ENCODE data around the gene HOXD10. TPM values are rescaled to one million over a fixed set of nuclear protein-coding genes. Genes with fewer than 3 reads are reported as not detected.

Gene HOXD10
- total and polyA plus RNA-seq, 2 of the 13 experiments (the other 11 are each of a cell fraction or from before 2014, with no cell fraction given) = not detected

- Histone ChIP-seq H3K79me2 (ENCODE audit: insufficient read depth, low read length) (no peaks in the 10 kb centered on the region), H3K9me3 (ENCODE audit: low read length) (no peaks in the 10 kb centered on the region), H3K4me3 (replicated peaks in 1 of 3; ENCODE audit: insufficient read depth in 1 of 3, low read depth in 2 of 3, low read length in 3 of 3) (peak overlapping the region in 1 of 3 experiments; percentile 34; a peak in 1 of 6 replicates), H3K9ac (ENCODE audit: insufficient read depth, low read depth, low read length) (no peak overlapping the region), H3K4me1 (ENCODE audit: insufficient read depth, low read length) (peaks cover 21% of the 10 kb centered on the region), H2AFZ (ENCODE audit: low read length) (no peak overlapping the region), H3K27ac (ENCODE audit: extremely low read length, insufficient read depth, low read length) (no peak overlapping the region), H3K36me3 (replicated peaks in 1 of 2; ENCODE audit: control insufficient read depth in 1 of 2, insufficient read depth in 2 of 2, low read length in 2 of 2) (no peaks in the 10 kb centered on the region), H3K4me2 (ENCODE audit: low read depth, low read length) (no peak overlapping the region; the same call in 1 of the 2 replicates), H3K27me3 (ENCODE audit: control insufficient read depth in 1 of 2, insufficient read depth in 2 of 2, low read length in 2 of 2) (peaks cover 22 to 92% of the 10 kb centered on the region in 2 experiments), H4K20me1 (ENCODE audit: insufficient read depth, low read length) (no peaks in the 10 kb centered on the region)
- ATAC-seq = no peak
- CTCF ChIA-PET (ENCODE audit: low intra/inter-chr PET ratio, low total read pairs) = no interaction called here
- in situ Hi-C loops (cut with HindIII; ENCODE audit: extremely low pct_ligation_motif_present, low pct_unique_long_range_greater_than_20kb) (no loop called here), intact Hi-C loops (cut with micrococcal nuclease; ENCODE audit: unreplicated experiment) (no loop called here)
- POLR2A ChIA-PET = no interaction called here
- no peak for DNase-seq (ENCODE audit: low spot score)
- no peak for FAIRE-seq
- BruUV-seq (replicated peaks) = no TSS peak
- TF ChIP-seq MTF2 (CRISPR knock-in tag; IDR thresholded peaks at IDR 0.05; ENCODE audit: borderline replicate concordance) (0 out of 2 replicates have a peak, but pooled peaks have one; percentile 19), HNRNPLL (IDR thresholded peaks at IDR 0.05; ENCODE audit: low read depth, low read length, poor library complexity, severe bottlenecking) (peak; percentile 63), ZC3H13 (CRISPR knock-in tag; IDR thresholded peaks at IDR 0.05) (no peak), ZNF841 (CRISPR knock-in tag; IDR thresholded peaks at IDR 0.05; ENCODE audit: borderline replicate concordance) (no peak), BHLHE40 (IDR thresholded peaks at IDR 0.05; ENCODE audit: low read length) (0 out of 2 replicates have a peak, but pooled peaks have one; percentile 22), ZNF280B (CRISPR knock-in tag; IDR thresholded peaks at IDR 0.05; ENCODE audit: borderline replicate concordance) (0 out of 2 replicates have a peak, but pooled peaks have one; percentile 25)
- 28% methylated on average over 46 of the region's 53 CpGs for WGBS (ENCODE audit: low lambda C conversion rate)
These were observed 23.3 kb upstream of the HOXD10 start for GRCh38 chr2:176093145-176093897.

Measured in HepG2 (cell line).